A204.1 (cell line): ENCODE results near the gene SETX.

Source experiments
- FAIRE-seq: peaks from 2 replicates; lab custom pipeline; 2012; peaks lifted over from hg19 to GRCh38; lab: Jason Lieb, UNC

SETX gene

DNA sequence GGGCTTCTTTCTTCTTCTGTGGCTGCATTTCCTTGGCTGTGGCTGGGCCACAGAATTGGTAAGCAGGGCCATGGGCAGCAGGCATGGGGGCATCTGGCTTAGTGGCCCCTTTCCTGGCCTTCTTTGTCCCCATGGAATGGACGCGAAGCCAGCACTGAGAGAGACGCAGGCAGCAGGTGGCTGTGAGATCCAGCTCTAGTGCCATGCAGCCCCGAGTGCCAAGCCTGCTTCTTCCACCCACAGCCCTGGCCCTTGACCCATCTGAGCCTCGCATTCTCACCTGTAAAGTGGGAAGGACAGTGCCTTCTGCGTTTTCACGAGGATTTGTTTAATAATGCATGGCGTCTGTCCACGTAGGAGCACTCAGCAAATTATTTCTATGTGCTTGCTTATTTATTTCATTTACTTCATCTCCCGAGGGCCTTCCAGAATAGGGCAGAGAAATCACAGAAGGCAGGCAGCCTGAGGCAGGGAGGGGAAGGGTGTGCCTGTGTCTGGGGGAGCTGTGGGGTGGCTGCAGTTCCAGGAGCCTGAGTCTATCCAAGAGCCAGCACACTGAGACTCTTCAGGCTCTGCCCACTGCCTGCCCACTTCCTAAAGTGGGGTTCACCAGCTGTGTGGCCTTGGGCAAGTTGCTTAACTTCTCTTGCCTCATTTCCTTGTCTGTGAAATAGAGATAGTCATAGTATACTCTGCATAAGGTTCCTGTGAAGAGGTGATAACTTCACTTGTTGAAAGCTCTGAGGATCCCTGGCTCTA is 137.7 kb downstream of the SETX start:
- FAIRE-seq = no peak

DNA sequence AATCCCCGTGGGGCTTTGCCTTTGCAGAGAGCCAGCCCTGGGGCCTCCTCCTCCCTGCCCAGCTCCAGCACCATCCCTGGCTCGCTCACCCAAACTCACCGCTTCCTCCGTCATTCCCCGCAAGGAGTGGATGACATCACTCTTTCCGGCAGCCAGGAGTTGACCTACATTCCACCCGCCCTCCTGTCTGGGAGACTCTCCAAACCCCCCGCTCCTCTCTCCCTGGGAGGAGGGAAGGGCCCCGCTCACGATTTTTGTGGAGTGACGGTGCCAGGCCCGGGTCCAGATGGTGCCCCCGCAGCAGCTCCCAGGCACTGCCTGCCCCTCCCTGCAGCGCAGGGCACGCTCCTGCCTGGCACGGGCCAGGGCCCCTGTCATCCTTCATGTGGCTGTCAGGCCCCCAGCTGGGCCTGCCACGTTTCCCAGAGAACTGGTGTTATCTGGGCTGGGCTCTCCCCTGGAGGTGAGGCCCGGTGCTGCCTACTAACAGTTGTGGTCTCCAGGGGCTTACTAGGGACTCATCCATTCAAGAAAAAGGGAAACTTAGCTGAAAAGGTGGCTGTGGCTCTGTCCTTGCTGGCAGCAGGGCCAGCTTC is 140.7 kb downstream of the SETX start:
- FAIRE-seq = no peak

DNA sequence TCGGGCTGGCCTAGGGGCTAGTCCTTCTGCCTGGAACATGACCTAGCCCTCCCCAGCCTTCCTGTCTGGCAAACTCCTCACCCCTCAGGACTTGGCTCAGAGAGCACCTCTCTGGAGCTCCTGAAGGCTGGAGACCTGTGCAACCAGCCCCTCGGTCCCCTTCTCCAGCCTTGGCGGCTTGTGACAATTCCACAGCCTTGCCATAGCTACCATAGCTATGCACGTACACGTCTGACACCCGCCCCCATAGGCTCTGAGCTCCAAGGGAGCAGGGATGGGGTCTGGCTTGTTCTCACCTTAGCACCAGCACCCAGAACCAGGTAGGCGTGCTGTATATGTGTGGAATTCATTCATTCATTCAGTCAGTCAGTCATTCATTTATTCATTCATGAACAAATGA is 143.2 kb downstream of the SETX start:
- no peak for FAIRE-seq
